H1 (cell line): Measurements from ENCODE around the gene PTPRD. TPM values are rescaled to one million over a fixed set of nuclear protein-coding genes. Genes with fewer than 3 reads are reported as not detected.

ENCODE experiments used
- CTCF ChIA-PET: fragments of 300-600 bp; sonication (Branson Sonifier 250); formaldehyde crosslinking; loops from one replicate; lab custom pipeline; 2021; ENCODE audit not compliant: partially characterized antibody; lab: Charles Lee
- POLR2A ChIA-PET: fragments of 300-600 bp; sonication (Branson Sonifier 250); formaldehyde crosslinking; loops from one replicate; lab custom pipeline; 2021; ENCODE audit warnings: inconsistent platforms; ENCODE audit not compliant: partially characterized antibody; lab: Charles Lee
- DNase-seq, 2 experiments: peaks; one replicate each; pipeline versions ENCODE4 v3.0.0 to v3.0.0-alpha.2; 2010 to 2022; ENCODE audit warnings: low spot score in 2 of 2, low read depth in 1 of 2, mixed read lengths in 1 of 2
- FAIRE-seq: peaks from 2 replicates; lab custom pipeline; 2011; peaks lifted over from hg19 to GRCh38; lab: Jason Lieb, UNC
- H2AFZ ChIP-seq: 2 replicates; pipeline ENCODE4 v1.8.1; 2012; ENCODE audit warnings: low read length, inconsistent platforms
- H2AK5ac ChIP-seq: 2 replicates; pipeline ENCODE4 v1.6.1; 2013; ENCODE audit warnings: low read depth, low read length
- H2BK120ac ChIP-seq: replicated peaks from 2 replicates; pipeline ENCODE3; 2013; ENCODE audit warnings: low read depth, low read length, inconsistent platforms
- H2BK12ac ChIP-seq: 2 replicates; pipeline ENCODE4 v1.6.1; 2013; ENCODE audit warnings: low read depth, low read length
- H2BK15ac ChIP-seq: 2 replicates; pipeline ENCODE4 v1.6.1; 2013; ENCODE audit warnings: low read length
- H2BK20ac ChIP-seq: 2 replicates; pipeline ENCODE4 v1.6.1; 2013; ENCODE audit warnings: low read length
- H2BK5ac ChIP-seq: 2 replicates; pipeline ENCODE4 v1.6.1; 2013; ENCODE audit warnings: low read depth, low read length
- H3K14ac ChIP-seq: 2 replicates; pipeline ENCODE4 v1.6.1; 2013; ENCODE audit warnings: inconsistent platforms; ENCODE audit not compliant: insufficient read length
- H3K18ac ChIP-seq: 2 replicates; pipeline ENCODE4 v1.6.1; 2013; ENCODE audit warnings: low read length; ENCODE audit errors: extremely low read depth
- H3K23ac ChIP-seq: 2 replicates; pipeline ENCODE4 v1.6.1; 2013; ENCODE audit warnings: inconsistent platforms; ENCODE audit not compliant: insufficient read length
- H3K23me2 ChIP-seq: 2 replicates; pipeline ENCODE4 v1.6.1; 2013; ENCODE audit warnings: low read depth, low read length
- H3K27ac ChIP-seq: 2 replicates; pipeline ENCODE4 v1.6.1; 2011; ENCODE audit warnings: low read depth, low read length, inconsistent platforms
- H3K27me3 ChIP-seq, 4 experiments: replicated peaks in 1 of 4; 1 replicate in 1 of 4; 2 replicates in 3 of 4; pipeline versions ENCODE4 v1.6.1 to v1.8.1; 2011 to 2013; ENCODE audit warnings: low read length in 3 of 4, mild to moderate bottlenecking in 3 of 4, inconsistent platforms in 2 of 4, mixed read lengths in 2 of 4, moderate library complexity in 1 of 4; ENCODE audit not compliant: control insufficient read depth in 3 of 4, insufficient read depth in 3 of 4; ENCODE audit errors: extremely low read depth in 1 of 4
- H3K36me3 ChIP-seq, 4 experiments: 2 replicates each; pipeline versions ENCODE4 v1.6.1 to v1.8.1; 2011 to 2013; ENCODE audit warnings: mild to moderate bottlenecking in 4 of 4, low read length in 3 of 4, moderate library complexity in 2 of 4, control low read depth in 1 of 4, inconsistent platforms in 1 of 4; ENCODE audit not compliant: insufficient read depth in 4 of 4, control insufficient read depth in 2 of 4
- H3K4ac ChIP-seq: replicated peaks from 2 replicates; pipeline ENCODE3; 2013; ENCODE audit warnings: low read length, low read depth, mixed read lengths, inconsistent platforms; ENCODE audit not compliant: insufficient read length
- H3K4me1 ChIP-seq, 4 experiments: replicated peaks in 1 of 4; 1 replicate in 1 of 4; 2 replicates in 3 of 4; pipeline versions ENCODE4 v1.6.1 to v1.8.1; 2011 to 2013; ENCODE audit warnings: low read length in 3 of 4, inconsistent platforms in 2 of 4, mixed read lengths in 1 of 4; ENCODE audit not compliant: insufficient read depth in 4 of 4, control insufficient read depth in 3 of 4
- H3K4me2 ChIP-seq, 2 experiments: 2 replicates each; pipeline versions ENCODE4 v1.6.1 to v1.8.1; 2011 to 2013; ENCODE audit warnings: low read depth in 2 of 2, low read length in 2 of 2, control low read depth in 1 of 2, inconsistent platforms in 1 of 2, mild to moderate bottlenecking in 1 of 2; ENCODE audit not compliant: insufficient read depth in 1 of 2
- H3K4me3 ChIP-seq, 4 experiments: fragments of 200-600, 300-600 bp in 1 of 4; sonication (generic), shearing (Covaris generic), sonication (Bioruptor Twin) in 1 of 4; 2 replicates each; pipeline versions ENCODE4 v1.5.1 to v1.8.1; 2011 to 2016; ENCODE audit warnings: low read length in 4 of 4, low read depth in 3 of 4, control low read depth in 2 of 4, inconsistent platforms in 2 of 4, mild to moderate bottlenecking in 2 of 4, mixed read lengths in 1 of 4, moderate library complexity in 1 of 4; ENCODE audit not compliant: insufficient read depth in 2 of 4; ENCODE audit errors: extremely low read depth in 1 of 4
- H3K56ac ChIP-seq: replicated peaks from 2 replicates; pipeline ENCODE3; 2013; ENCODE audit warnings: low read depth, mild to moderate bottlenecking, mixed read lengths, low read length, inconsistent platforms; ENCODE audit not compliant: insufficient read length
- H3K79me1 ChIP-seq: 2 replicates; pipeline ENCODE4 v1.6.1; 2013; ENCODE audit warnings: low read depth, low read length, control low read depth
- H3K79me2 ChIP-seq, 2 experiments: 2 replicates each; pipeline versions ENCODE4 v1.6.1 to v1.8.1; 2012 to 2013; ENCODE audit warnings: low read length in 2 of 2, mild to moderate bottlenecking in 2 of 2, inconsistent platforms in 1 of 2; ENCODE audit not compliant: insufficient read depth in 2 of 2, control insufficient read depth in 1 of 2
- H3K9ac ChIP-seq, 4 experiments: replicated peaks in 1 of 4; 1 replicate in 1 of 4; 2 replicates in 3 of 4; pipeline versions ENCODE4 v1.6.1 to v1.8.1; 2011 to 2013; ENCODE audit warnings: low read depth in 3 of 4, low read length in 3 of 4, control low read depth in 2 of 4, mild to moderate bottlenecking in 2 of 4, moderate library complexity in 2 of 4, inconsistent platforms in 1 of 4; ENCODE audit errors: extremely low read depth in 1 of 4
- H3K9me3 ChIP-seq, 2 experiments: 2 replicates each; pipeline versions ENCODE4 v1.6.1 to v1.8.1; 2012 to 2013; ENCODE audit warnings: mild to moderate bottlenecking in 2 of 2, moderate library complexity in 2 of 2, control low read depth in 1 of 2, inconsistent platforms in 1 of 2, low read depth in 1 of 2, low read length in 1 of 2, mixed read lengths in 1 of 2; ENCODE audit not compliant: insufficient read depth in 2 of 2
- H4K20me1 ChIP-seq, 2 experiments: replicated peaks in 1 of 2; 2 replicates each; pipeline versions ENCODE3 to v1.8.1; 2011 to 2013; ENCODE audit warnings: inconsistent platforms in 2 of 2, low read length in 2 of 2, mild to moderate bottlenecking in 1 of 2; ENCODE audit not compliant: insufficient read depth in 2 of 2, control insufficient read depth in 1 of 2
- H4K5ac ChIP-seq: 2 replicates; pipeline ENCODE4 v1.6.1; 2013; ENCODE audit warnings: low read length, low read depth, mixed read lengths, inconsistent platforms; ENCODE audit not compliant: insufficient read length
- H4K8ac ChIP-seq: 2 replicates; pipeline ENCODE4 v1.8.0; 2013; ENCODE audit warnings: mild to moderate bottlenecking, moderate library complexity, low read length, inconsistent platforms; ENCODE audit not compliant: insufficient read depth; ENCODE audit errors: extremely low read depth
- H4K91ac ChIP-seq: replicated peaks from 2 replicates; pipeline ENCODE3; 2013; ENCODE audit warnings: low read length, mixed read lengths, inconsistent platforms; ENCODE audit not compliant: insufficient read length
- ASH2L ChIP-seq: fragments of 200-600, 300-600 bp; sonication (generic); IDR thresholded peaks from one replicate; pipeline ENCODE4 v1.7.1; 2017; ENCODE audit warnings: low read length
- BCL11A ChIP-seq, 2 experiments: IDR thresholded peaks; one replicate each; pipeline ENCODE4 v1.6.1; 2011; ENCODE audit warnings: low read depth in 2 of 2, low read length in 2 of 2, mild to moderate bottlenecking in 2 of 2
- CEBPB ChIP-seq: IDR thresholded peaks from 2 replicates; pipeline ENCODE4 v1.6.1; 2012; ENCODE audit warnings: low read depth, low read length
- CHD2 ChIP-seq: IDR thresholded peaks from 2 replicates; pipeline ENCODE4 v1.6.1; 2012; ENCODE audit warnings: low read length, improper control_type of control experiment
- EGR1 ChIP-seq: IDR thresholded peaks from 2 replicates; pipeline ENCODE4 v1.6.1; 2011; ENCODE audit warnings: low read depth, low read length, borderline replicate concordance
- EP300 ChIP-seq, 2 experiments: IDR thresholded peaks; 1 replicate in 1 of 2; 2 replicates in 1 of 2; pipeline ENCODE4 v1.6.1; 2011 to 2012; ENCODE audit warnings: low read depth in 2 of 2, low read length in 2 of 2, mild to moderate bottlenecking in 2 of 2, borderline replicate concordance in 1 of 2, inconsistent platforms in 1 of 2, moderate library complexity in 1 of 2
- GTF2F1 ChIP-seq: IDR thresholded peaks from 2 replicates; pipeline ENCODE4 v1.6.1; 2012; ENCODE audit warnings: low read depth, low read length, improper control_type of control experiment, borderline replicate concordance
- HDAC2 ChIP-seq, 2 experiments: fragments of 300-600 bp in 1 of 2; sonication (generic) in 1 of 2; IDR thresholded peaks; 2 replicates each; pipeline ENCODE4 v1.6.1; 2011 to 2012; ENCODE audit warnings: low read depth in 2 of 2, low read length in 2 of 2, mild to moderate bottlenecking in 2 of 2, moderate library complexity in 2 of 2, borderline replicate concordance in 1 of 2, inconsistent platforms in 1 of 2
- MAFK ChIP-seq: IDR thresholded peaks from 2 replicates; pipeline ENCODE4 v1.6.1; 2012; ENCODE audit warnings: low read depth, mild to moderate bottlenecking, improper control_type of control experiment, low read length
- POLR2A ChIP-seq, 2 experiments: IDR thresholded peaks; 1 replicate in 1 of 2; 2 replicates in 1 of 2; pipeline ENCODE4 v1.6.1; 2011; ENCODE audit warnings: low read depth in 2 of 2, low read length in 2 of 2, mild to moderate bottlenecking in 2 of 2; ENCODE audit errors: control extremely low read depth in 1 of 2
- POLR2AphosphoS5 ChIP-seq: IDR thresholded peaks from 2 replicates; pipeline ENCODE4 v1.6.1; 2011; ENCODE audit warnings: low read depth, low read length
- RAD21 ChIP-seq, 2 experiments: IDR thresholded peaks in 1 of 2; conservative IDR thresholded peaks in 1 of 2; 2 replicates each; pipeline ENCODE4 v1.6.1; 2011; ENCODE audit warnings: low read depth in 2 of 2, low read length in 2 of 2, improper control_type of control experiment in 1 of 2, inconsistent platforms in 1 of 2, mild to moderate bottlenecking in 1 of 2, moderate library complexity in 1 of 2
- SIN3A ChIP-seq, 2 experiments: IDR thresholded peaks in 1 of 2; conservative IDR thresholded peaks in 1 of 2; 2 replicates each; pipeline ENCODE4 v1.6.1; 2011 to 2012; ENCODE audit warnings: low read length in 2 of 2, improper control_type of control experiment in 1 of 2, low read depth in 1 of 2, mild to moderate bottlenecking in 1 of 2
- SRF ChIP-seq: IDR thresholded peaks from 2 replicates; pipeline ENCODE4 v1.6.1; 2011; ENCODE audit warnings: mild to moderate bottlenecking, low read depth, low read length, moderate library complexity
- TAF1 ChIP-seq: IDR thresholded peaks from 2 replicates; pipeline ENCODE4 v1.6.1; 2011; ENCODE audit warnings: mild to moderate bottlenecking, low read depth, low read length
- polyA plus RNA-seq, 7 experiments: library from polyadenylated mRNA; depleted of rRNA in 3 of 7; stranded (reverse) in 5 of 7; unstranded in 2 of 7; fragments of >200 nt in 5 of 7; fragments of 200-250 nt in 2 of 7; gene quantifications; 1 replicate in 5 of 7; 2 replicates in 1 of 7; 4 replicates in 1 of 7; pipeline versions ENCODE4 v1.2.1 to v1.2.3, GENCODE V29; 2011 to 2013; ENCODE audit warnings: missing spikeins in 2 of 7, mixed read lengths in 2 of 7
- total RNA-seq: library from RNA; stranded (reverse); fragmentation: NEBNext Ultra II Directional; extraction: Animal tissue kit (Norgen Biotek cat#: 25700); gene quantifications from 2 replicates; pipeline ENCODE4 v1.2.1, GENCODE V29; 2021
- TF ChIP-seq, protein P1 (sequence below): IDR thresholded peaks from 2 replicates; pipeline ENCODE4 v1.6.1; 2012; ENCODE audit warnings: inconsistent platforms

The PTPRD gene
- total and polyA plus RNA-seq, 2 of the 8 experiments (the other 6 are each of a cell fraction or from before 2014, with no cell fraction given) = 17.2 to 77.0 TPM

DNA sequence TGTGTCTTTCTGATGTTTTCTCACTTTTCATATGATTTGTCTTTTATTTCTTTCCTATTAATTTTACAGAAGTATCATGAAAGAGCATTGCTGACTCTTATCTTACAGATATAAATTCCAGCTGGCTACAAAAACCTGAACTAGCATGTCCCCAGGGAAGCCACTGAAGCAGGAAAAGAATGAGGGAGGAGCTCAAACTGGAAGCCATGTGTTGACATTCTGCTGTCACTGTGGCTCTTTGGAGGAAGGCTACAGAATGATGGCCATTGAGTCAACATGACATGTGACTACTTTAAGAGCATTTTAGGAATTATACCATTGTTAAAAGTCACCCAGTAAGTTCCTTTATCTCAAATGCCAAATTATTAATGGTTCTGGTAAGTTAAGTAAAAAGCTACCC, 2174.9 kb downstream of the PTPRD start:
- Histone ChIP-seq H4K5ac (no peak overlapping the region), H3K79me1 (no peaks in the 10 kb centered on the region), H3K56ac (no peak overlapping the region), H2BK12ac (no peak overlapping the region), H3K23me2 (no peaks in the 10 kb centered on the region), H2AK5ac (no peak overlapping the region), H3K27ac (no peak overlapping the region), H2BK120ac (no peak overlapping the region), H3K14ac (no peak overlapping the region), H4K8ac (no peak overlapping the region), H3K27me3 (no peaks in the 10 kb centered on the region), H3K79me2 (no peaks in the 10 kb centered on the region), H2BK20ac (no peak overlapping the region), H3K4me1 (no peaks in the 10 kb centered on the region), H3K4ac (no peak overlapping the region), H3K36me3 (no peaks in the 10 kb centered on the region), H3K23ac (no peak overlapping the region), H4K91ac (no peak overlapping the region), H3K4me3 (no peak overlapping the region), H3K9me3 (no peaks in the 10 kb centered on the region), H3K4me2 (no peak overlapping the region), H2AFZ (no peak overlapping the region), H4K20me1 (no peaks in the 10 kb centered on the region), H2BK5ac (no peak overlapping the region), H2BK15ac (no peak overlapping the region), H3K9ac (no peak overlapping the region), H3K18ac (no peak overlapping the region)
- ChIA-PET POLR2A (no interaction called here), CTCF (no interaction called here)
- DNase-seq (no peak), FAIRE-seq (no peak)
- no peak for TF ChIP-seq RAD21 (IDR thresholded peaks at IDR 0.05 in 1 of 2, conservative IDR thresholded peaks at IDR 0.05 in 1 of 2; ENCODE audit: low read depth in 2 of 2, low read length in 2 of 2)
- TF ChIP-seq POLR2A (IDR thresholded peaks at IDR 0.05; ENCODE audit: control extremely low read depth in 1 of 2, low read depth in 2 of 2, low read length in 2 of 2) = no peak
- TF ChIP-seq MAFK = no peak
- no peak for TF ChIP-seq EGR1
- TF ChIP-seq HDAC2 (IDR thresholded peaks at IDR 0.05; ENCODE audit: borderline replicate concordance in 1 of 2, low read depth in 2 of 2, low read length in 2 of 2) = no peak
- TF ChIP-seq SIN3A (conservative IDR thresholded peaks at IDR 0.05 in 1 of 2, IDR thresholded peaks at IDR 0.05 in 1 of 2; ENCODE audit: low read depth in 1 of 2, low read length in 2 of 2) = no peak
- TF ChIP-seq SRF = no peak
- TF ChIP-seq, protein P1, sequence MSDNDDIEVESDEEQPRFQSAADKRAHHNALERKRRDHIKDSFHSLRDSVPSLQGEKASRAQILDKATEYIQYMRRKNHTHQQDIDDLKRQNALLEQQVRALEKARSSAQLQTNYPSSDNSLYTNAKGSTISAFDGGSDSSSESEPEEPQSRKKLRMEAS = no peak
- no peak for TF ChIP-seq CEBPB
- no peak for TF ChIP-seq POLR2AphosphoS5
- no peak for TF ChIP-seq CHD2
- no peak for TF ChIP-seq TAF1
- TF ChIP-seq ASH2L = no peak
- no peak for TF ChIP-seq BCL11A (IDR thresholded peaks at IDR 0.05; ENCODE audit: low read depth in 2 of 2, low read length in 2 of 2)
- no peak for TF ChIP-seq EP300 (IDR thresholded peaks at IDR 0.05; ENCODE audit: borderline replicate concordance in 1 of 2, low read depth in 2 of 2, low read length in 2 of 2)
- no peak for TF ChIP-seq GTF2F1
